ENCODE measurements around the gene CCL20. TPM values are rescaled to one million over a fixed set of nuclear protein-coding genes. Genes with fewer than 3 reads are reported as not detected.

Gene CCL20
- total and polyA plus RNA-seq, 2 of the 13 experiments (the other 11 are each of a cell fraction or from before 2014, with no cell fraction given), result 223 to 903 TPM

DNA sequence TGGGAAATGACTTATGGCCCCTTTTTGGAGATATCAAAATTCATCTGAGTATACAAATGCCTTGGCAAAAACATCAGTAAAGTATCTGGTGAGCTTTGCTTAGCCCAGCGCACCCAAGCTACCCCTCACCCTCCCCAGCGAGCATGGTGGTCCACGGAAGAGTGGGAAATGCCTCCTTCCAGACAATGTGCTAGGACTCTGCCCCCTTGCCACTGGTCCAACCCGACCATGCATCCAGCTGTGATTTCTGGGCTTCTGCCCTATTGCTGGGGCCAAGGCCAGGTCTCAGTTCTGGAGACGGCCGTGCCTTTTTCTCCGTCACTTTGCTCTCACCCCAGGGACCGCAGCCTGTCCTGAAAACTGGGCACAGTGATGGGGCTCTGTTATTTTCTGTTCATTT is 31.8 kb upstream of the CCL20 start:
- H3K36me3 ChIP-seq (replicated peaks in 1 of 2; ENCODE audit: control insufficient read depth in 1 of 2, insufficient read depth in 2 of 2, low read length in 2 of 2), result no peaks in the 10 kb centered on the region
- POLR2A ChIA-PET, result interaction anchor here (1.3 to 1.6 kb wide), 2 partner anchors 32 to 37 kb away, joined by 3 to 5 read pairs; partner anchors contain the start of gene CCL20
- CTCF ChIA-PET (ENCODE audit: low intra/inter-chr PET ratio, low total read pairs), result no interaction called here
- in situ Hi-C loops (cut with HindIII; ENCODE audit: extremely low pct_ligation_motif_present, low pct_unique_long_range_greater_than_20kb) (no loop called here), intact Hi-C loops (cut with micrococcal nuclease; ENCODE audit: unreplicated experiment) (no loop called here)
- ATAC-seq (peak; percentile 28; the same call in 2 of the 3 replicates), DNase-seq (ENCODE audit: low spot score) (no peak), FAIRE-seq (no peak)
- H3K4me1 ChIP-seq (ENCODE audit: insufficient read depth, low read length), result peaks cover 22% of the 10 kb centered on the region
- H3K79me2 ChIP-seq (ENCODE audit: insufficient read depth, low read length), result no peaks in the 10 kb centered on the region
- H3K9me3 ChIP-seq (ENCODE audit: low read length), result no peaks in the 10 kb centered on the region
- no TSS peak for BruUV-seq (replicated peaks)
- no peak overlapping the region for H3K4me2 ChIP-seq (ENCODE audit: low read depth, low read length)
- no peak overlapping the region for H2AFZ ChIP-seq (ENCODE audit: low read length)
- WGBS (ENCODE audit: low lambda C conversion rate), result 68% methylated on average over 8 of the region's 8 CpGs
- no peak for TF ChIP-seq AGO1 (IDR thresholded peaks at IDR 0.05; ENCODE audit: low read depth, low read length, poor library complexity, severe bottlenecking)
- H3K27me3 ChIP-seq (ENCODE audit: control insufficient read depth in 1 of 2, insufficient read depth in 2 of 2, low read length in 2 of 2), result peaks cover 2 to 9% of the 10 kb centered on the region in 2 experiments; a peak in 3 of 5 replicates
- H3K27ac ChIP-seq (ENCODE audit: extremely low read length, insufficient read depth, low read length), result no peak overlapping the region
- no peak overlapping the region for H3K4me3 ChIP-seq (replicated peaks in 1 of 3; ENCODE audit: insufficient read depth in 1 of 3, low read depth in 2 of 3, low read length in 3 of 3)
- no peak overlapping the region for H3K9ac ChIP-seq (ENCODE audit: insufficient read depth, low read depth, low read length)
- no peaks in the 10 kb centered on the region for H4K20me1 ChIP-seq (ENCODE audit: insufficient read depth, low read length)

DNA sequence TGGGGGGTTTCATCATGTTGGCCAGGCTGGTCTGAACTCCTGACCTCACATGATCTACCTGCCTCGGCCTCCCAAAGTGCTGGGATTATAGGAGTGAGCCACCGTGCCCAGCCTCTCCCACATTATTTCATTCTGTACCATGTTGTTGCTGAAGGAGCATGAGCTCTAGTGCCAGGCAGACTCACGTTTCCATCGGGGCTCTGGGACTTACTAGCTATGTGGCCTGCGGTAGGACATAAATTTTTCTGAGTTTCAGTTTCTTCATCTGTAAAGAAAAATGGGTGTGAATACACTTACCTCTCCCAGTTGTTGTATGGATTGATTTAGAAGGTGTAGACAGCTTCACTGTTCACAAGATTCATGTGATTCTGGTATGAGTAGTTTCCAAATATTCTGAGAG is 30.8 kb upstream of the CCL20 start:
- POLR2A ChIA-PET, result interaction anchor here (1.3 to 1.4 kb wide), 2 partner anchors 31 to 36 kb away, joined by 3 to 5 read pairs; partner anchors contain the start of gene CCL20
- DNase-seq (ENCODE audit: low spot score) (no peak), FAIRE-seq (no peak), ATAC-seq (no peak)
- no peaks in the 10 kb centered on the region for H3K9me3 ChIP-seq (ENCODE audit: low read length)
- in situ Hi-C loops (cut with HindIII; ENCODE audit: extremely low pct_ligation_motif_present, low pct_unique_long_range_greater_than_20kb) (no loop called here), intact Hi-C loops (cut with micrococcal nuclease; ENCODE audit: unreplicated experiment) (no loop called here)
- WGBS (ENCODE audit: low lambda C conversion rate), result 74% methylated on average over 5 of the region's 5 CpGs
- H3K4me2 ChIP-seq (ENCODE audit: low read depth, low read length), result no peak overlapping the region
- H3K36me3 ChIP-seq (replicated peaks in 1 of 2; ENCODE audit: control insufficient read depth in 1 of 2, insufficient read depth in 2 of 2, low read length in 2 of 2), result no peaks in the 10 kb centered on the region
- TF ChIP-seq MZF1 (CRISPR knock-in tag; IDR thresholded peaks at IDR 0.05; ENCODE audit: borderline replicate concordance) (no peak), ZNF564 (CRISPR knock-in tag; IDR thresholded peaks at IDR 0.05) (no peak), NONO (IDR thresholded peaks at IDR 0.05) (no peak), NONO (CRISPR knock-in tag; conservative IDR thresholded peaks at IDR 0.05) (no peak), ZNF557 (CRISPR knock-in tag; IDR thresholded peaks at IDR 0.05) (no peak), MIER2 (CRISPR knock-in tag; IDR thresholded peaks at IDR 0.05) (no peak), SCMH1 (CRISPR knock-in tag; IDR thresholded peaks at IDR 0.05; ENCODE audit: borderline replicate concordance) (no peak), ZNF703 (CRISPR knock-in tag; IDR thresholded peaks at IDR 0.05; ENCODE audit: borderline replicate concordance) (no peak), SAP130 (CRISPR knock-in tag; IDR thresholded peaks at IDR 0.05; ENCODE audit: low read depth) (no peak)
- TF ChIP-seq, protein P1, sequence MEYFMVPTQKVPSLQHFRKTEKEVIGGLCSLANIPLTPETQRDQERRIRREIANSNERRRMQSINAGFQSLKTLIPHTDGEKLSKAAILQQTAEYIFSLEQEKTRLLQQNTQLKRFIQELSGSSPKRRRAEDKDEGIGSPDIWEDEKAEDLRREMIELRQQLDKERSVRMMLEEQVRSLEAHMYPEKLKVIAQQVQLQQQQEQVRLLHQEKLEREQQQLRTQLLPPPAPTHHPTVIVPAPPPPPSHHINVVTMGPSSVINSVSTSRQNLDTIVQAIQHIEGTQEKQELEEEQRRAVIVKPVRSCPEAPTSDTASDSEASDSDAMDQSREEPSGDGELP (IDR thresholded peaks at IDR 0.05; ENCODE audit: borderline replicate concordance, low read depth), result no peak
- H3K4me1 ChIP-seq (ENCODE audit: insufficient read depth, low read length), result peaks cover 22% of the 10 kb centered on the region
- no peaks in the 10 kb centered on the region for H4K20me1 ChIP-seq (ENCODE audit: insufficient read depth, low read length)
- no peaks in the 10 kb centered on the region for H3K79me2 ChIP-seq (ENCODE audit: insufficient read depth, low read length)
- BruUV-seq (replicated peaks), result no TSS peak
- no peak overlapping the region for H3K9ac ChIP-seq (ENCODE audit: insufficient read depth, low read depth, low read length)
- H2AFZ ChIP-seq (ENCODE audit: low read length), result no peak overlapping the region
- no peak overlapping the region for H3K4me3 ChIP-seq (replicated peaks in 1 of 3; ENCODE audit: insufficient read depth in 1 of 3, low read depth in 2 of 3, low read length in 3 of 3)
- CTCF ChIA-PET (ENCODE audit: low intra/inter-chr PET ratio, low total read pairs), result no interaction called here
- no peak overlapping the region for H3K27ac ChIP-seq (ENCODE audit: extremely low read length, insufficient read depth, low read length)
- peaks cover 0 to 9% of the 10 kb centered on the region in 2 experiments; a peak in 3 of 5 replicates for H3K27me3 ChIP-seq (ENCODE audit: control insufficient read depth in 1 of 2, insufficient read depth in 2 of 2, low read length in 2 of 2)
